NCI-H146 (cell line): ENCODE results near the gene AHCY.
"Not testable (repeated sequence)": the region's sequence is repeated elsewhere in the genome, so short reads cannot be mapped to it uniquely, and the experiment has no call there.

Source experiments
- DNase-seq: peaks from one replicate; lab custom pipeline; 2025; lab: John Stamatoyannopoulos, UW

The AHCY gene

GRCh38 chr20:34302723-34303533, at the start of gene AHCY:
TSS of gene AHCY (minus strand) at chr20:34303355. CDS start at chr20:34303270, 85 bp downstream.
- peak; percentile 98 for DNase-seq

- no peak for DNase-seq
Observed at GRCh38 chr20:34350095-34350494, 46.9 kb upstream of the AHCY start.

GRCh38 chr20:34347571-34347970, 44.4 kb upstream of the AHCY start:
- DNase-seq = no peak

- not testable (repeated sequence) for DNase-seq
Observed at GRCh38 chr20:34346533-34346865, 43.3 kb upstream of the AHCY start.

GRCh38 chr20:34345839-34346532, 42.8 kb upstream of the AHCY start:
- not testable (repeated sequence) for DNase-seq

GRCh38 chr20:34345402-34345736, 42.2 kb upstream of the AHCY start:
- no peak for DNase-seq

- DNase-seq = no peak
Observed at GRCh38 chr20:34344238-34344637, 41.1 kb upstream of the AHCY start.

- no peak for DNase-seq
Observed at GRCh38 chr20:34343458-34344211, 40.5 kb upstream of the AHCY start.

- not testable (repeated sequence) for DNase-seq
Observed at GRCh38 chr20:34341199-34341598, 38.0 kb upstream of the AHCY start.

GRCh38 chr20:34340726-34341125, 37.6 kb upstream of the AHCY start:
- peak; percentile 12 for DNase-seq

GRCh38 chr20:34337982-34338726, 35.0 kb upstream of the AHCY start:
- DNase-seq = no peak

- DNase-seq = no peak
Observed at GRCh38 chr20:34337544-34337943, 34.4 kb upstream of the AHCY start.

- no peak for DNase-seq
Observed at GRCh38 chr20:34334654-34335407, 31.7 kb upstream of the AHCY start.

GRCh38 chr20:34333786-34334185, 30.6 kb upstream of the AHCY start:
- no peak for DNase-seq

GRCh38 chr20:34332262-34332920, 29.2 kb upstream of the AHCY start:
- DNase-seq = no peak

- no peak for DNase-seq
Observed at GRCh38 chr20:34331838-34332237, 28.7 kb upstream of the AHCY start.

GRCh38 chr20:34330861-34331544, 27.8 kb upstream of the AHCY start:
- DNase-seq = not testable (repeated sequence)

GRCh38 chr20:34328928-34329677, 25.9 kb upstream of the AHCY start:
- no peak for DNase-seq

- not testable (repeated sequence) for DNase-seq
Observed at GRCh38 chr20:34328207-34328606, 25.1 kb upstream of the AHCY start.

GRCh38 chr20:34324541-34324940, 21.4 kb upstream of the AHCY start:
- DNase-seq = no peak
